NOMO-1 treated with dmso at 0.1 percent for 144 hours (cell line): ENCODE results near the gene ARHGAP15.
A peak's percentile ranks its signal among the peaks of the same experiment; 100 is the strongest.
"Not testable (repeated sequence)": the region's sequence is repeated elsewhere in the genome, so short reads cannot be mapped to it uniquely, and the experiment has no call there.

ENCODE experiments used
- DNase-seq: peaks from one replicate; lab custom pipeline; 2025; ENCODE audit not compliant: unreplicated experiment; lab: John Stamatoyannopoulos, UW

ARHGAP15 gene

DNA sequence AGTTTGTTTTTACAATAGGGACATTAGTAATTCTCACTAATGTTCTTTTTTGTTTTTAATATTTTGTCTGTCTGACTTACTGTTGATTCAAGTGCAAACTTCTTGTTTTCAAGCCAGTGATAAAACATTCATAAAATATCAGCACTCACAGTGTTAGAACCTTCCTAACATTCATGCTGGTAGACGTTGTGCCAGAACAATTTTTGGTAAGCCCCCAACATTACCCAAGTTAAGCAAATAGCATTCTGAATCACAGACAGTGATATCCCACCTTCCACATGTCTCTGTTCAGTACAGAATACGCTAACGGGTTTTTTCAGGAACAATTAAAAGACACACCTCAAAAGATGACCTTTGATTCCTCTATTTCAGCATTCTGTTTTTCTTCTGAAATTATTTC is 390.3 kb downstream of the ARHGAP15 start:
- no peak for DNase-seq

DNA sequence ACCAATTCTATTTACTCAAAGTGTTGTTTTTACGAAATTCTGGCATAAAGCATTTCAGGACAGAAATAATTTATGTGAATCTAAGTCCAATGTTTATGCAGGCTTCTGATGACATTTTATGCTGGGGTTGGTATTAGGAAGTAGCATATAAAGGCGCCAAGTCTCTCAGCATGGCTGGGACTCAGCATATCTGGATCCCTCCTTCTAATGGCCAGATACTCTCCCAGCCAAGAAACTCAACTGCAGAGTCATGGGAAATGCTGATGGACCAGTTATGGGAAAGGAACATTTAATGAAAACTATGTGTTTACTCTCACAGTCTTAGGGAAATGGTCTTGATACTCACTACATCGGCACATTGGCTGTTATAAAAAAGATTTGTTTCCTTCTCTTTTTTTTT is 392.2 kb downstream of the ARHGAP15 start:
- no peak for DNase-seq

- DNase-seq = no peak
Observed at GRCh38 chr2:143522699-143523098, 393.5 kb downstream of the ARHGAP15 start.

DNA sequence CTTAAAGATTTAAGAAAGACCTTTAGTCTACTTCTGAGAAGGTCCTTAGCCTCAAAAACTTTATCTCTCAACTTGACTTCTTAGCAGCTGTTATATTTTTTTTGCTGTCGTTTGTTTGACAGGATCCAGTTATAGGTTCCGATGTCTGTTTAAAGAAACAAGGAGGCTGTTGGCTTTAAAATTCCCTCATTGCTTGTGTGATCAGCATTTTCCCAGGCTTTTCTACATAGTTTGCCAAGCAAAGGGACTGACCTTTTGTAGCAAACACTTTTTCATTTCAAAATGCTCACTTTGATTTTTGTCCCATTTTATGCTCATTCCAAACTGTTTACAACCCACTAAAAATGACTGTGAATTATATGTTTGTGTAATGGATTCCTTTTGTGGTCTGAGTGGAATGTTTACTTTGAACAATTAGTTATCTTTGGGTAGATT is 394.9 kb downstream of the ARHGAP15 start:
- DNase-seq = no peak

GRCh38 chr2:143524559-143525401 is 395.6 kb downstream of the ARHGAP15 start:
- DNase-seq = no peak

DNA sequence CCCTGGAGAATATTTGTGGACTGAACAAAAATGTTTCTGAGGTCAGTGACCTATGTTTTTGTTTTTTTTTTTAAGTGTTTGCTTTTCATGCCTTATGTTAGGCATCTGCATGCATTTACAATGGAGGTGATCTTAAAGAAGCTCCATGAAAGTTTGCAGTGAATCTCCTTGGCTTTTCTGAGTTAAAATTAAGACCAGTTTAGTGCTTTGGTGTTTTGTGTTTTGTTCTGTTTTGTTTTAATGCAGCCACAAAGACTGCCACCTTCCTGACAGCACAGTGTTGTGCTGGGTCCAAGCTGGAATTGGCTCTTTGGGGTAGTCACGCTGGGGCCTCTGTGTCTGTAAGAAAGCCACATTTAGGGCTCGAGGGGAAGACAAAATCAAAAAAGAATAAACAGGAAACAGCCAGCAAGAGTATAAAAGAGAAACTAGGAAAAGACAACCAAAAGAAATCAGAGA is 396.2 kb downstream of the ARHGAP15 start:
- no peak for DNase-seq

- DNase-seq = no peak
Observed at GRCh38 chr2:143526498-143526897, 397.3 kb downstream of the ARHGAP15 start.

DNA sequence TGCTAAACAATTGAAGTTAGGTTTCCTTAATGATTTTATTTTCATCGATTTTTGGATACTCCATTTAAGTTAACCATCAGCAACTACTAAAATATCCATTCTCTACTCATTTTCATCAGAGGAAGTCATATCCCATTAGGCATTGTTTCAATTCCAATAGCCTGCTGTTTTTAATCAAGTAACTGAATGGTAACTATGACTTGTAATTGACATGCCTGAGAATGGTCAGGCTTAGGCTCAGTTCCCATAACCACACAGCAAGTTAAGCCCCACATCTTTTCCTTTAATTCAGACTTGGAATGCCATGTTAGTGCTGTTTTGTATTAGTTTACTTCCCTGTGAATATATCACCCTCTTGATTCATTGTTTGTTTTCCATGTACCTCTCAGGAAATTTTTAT is 398.8 kb downstream of the ARHGAP15 start:
- no peak for DNase-seq

DNA sequence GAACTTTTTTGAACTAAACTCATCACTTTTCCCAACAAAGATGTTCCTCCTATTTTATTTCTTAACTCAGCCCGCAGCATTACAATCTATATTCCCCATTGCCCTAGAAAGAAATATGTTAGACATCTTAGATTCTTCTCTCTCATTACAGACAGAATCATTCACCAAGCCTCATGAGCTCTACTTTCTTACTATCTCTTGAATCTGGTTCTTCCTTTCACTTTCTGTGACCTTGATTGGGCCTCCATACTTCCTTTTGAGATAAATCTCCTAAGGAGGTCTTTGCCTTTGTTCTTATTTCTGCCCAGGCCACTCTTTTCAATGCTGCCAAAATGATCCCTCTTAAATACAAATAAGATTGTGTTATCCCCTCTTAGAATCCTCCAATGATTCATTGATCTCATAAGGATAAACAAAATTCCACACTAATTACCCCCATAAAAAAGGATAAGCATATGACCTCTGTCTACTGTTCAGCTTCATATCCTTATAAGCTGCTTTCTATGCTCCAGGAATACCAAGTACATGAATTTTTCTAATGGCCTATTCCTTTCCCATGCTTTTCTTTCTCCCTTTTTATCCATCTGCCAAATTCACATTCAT is 400.0 kb downstream of the ARHGAP15 start:
- no peak for DNase-seq

- no peak for DNase-seq
Observed at GRCh38 chr2:143530758-143531157, 401.5 kb downstream of the ARHGAP15 start.

- DNase-seq = no peak
Observed at GRCh38 chr2:143532061-143532460, 402.8 kb downstream of the ARHGAP15 start.

- DNase-seq = no peak
Observed at GRCh38 chr2:143533846-143534245, 404.6 kb downstream of the ARHGAP15 start.

- DNase-seq = no peak
Observed at GRCh38 chr2:143535802-143536201, 406.6 kb downstream of the ARHGAP15 start.

DNA sequence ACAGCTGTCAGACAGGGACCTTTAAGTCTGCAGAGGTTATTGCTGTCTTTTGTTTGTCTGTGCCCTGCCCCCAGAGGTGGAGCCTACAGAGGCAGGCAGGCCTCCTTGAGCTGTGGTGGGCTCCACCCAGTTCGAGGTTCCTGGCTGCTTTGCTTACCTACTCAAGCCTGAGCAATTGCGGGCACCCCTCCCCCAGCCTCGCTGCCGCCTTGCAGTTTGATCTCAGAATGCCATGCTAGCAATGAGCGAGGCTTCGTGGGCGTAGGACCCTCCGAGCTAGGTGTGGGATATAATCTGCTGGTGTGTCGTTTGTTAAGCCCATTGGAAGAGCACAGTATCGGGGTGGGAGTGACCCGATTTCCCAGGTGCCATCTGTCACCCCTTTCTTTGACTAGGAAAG is 412.7 kb downstream of the ARHGAP15 start:
- DNase-seq = not testable (repeated sequence)

- DNase-seq = no peak
Observed at GRCh38 chr2:143545059-143545948, 416.1 kb downstream of the ARHGAP15 start.

DNA sequence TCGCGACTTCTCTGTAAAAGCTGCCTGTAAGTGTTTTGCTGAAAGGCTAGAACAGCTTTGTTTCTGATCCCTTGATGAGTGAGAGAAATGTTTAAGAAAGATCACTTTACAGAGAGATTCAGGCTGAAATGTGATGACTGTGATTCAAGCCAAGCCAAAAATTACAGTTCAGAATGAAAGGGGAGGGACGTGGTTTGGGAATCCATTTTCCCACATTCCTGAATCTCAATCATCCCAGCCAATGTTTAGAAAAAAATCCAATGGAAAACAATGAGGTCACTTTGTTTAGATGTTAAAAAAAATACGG is 416.7 kb downstream of the ARHGAP15 start:
- DNase-seq = no peak

- no peak for DNase-seq
Observed at GRCh38 chr2:143548032-143548431, 418.8 kb downstream of the ARHGAP15 start.

GRCh38 chr2:143550500-143550899 is 421.3 kb downstream of the ARHGAP15 start:
- DNase-seq = peak; percentile 52

DNA sequence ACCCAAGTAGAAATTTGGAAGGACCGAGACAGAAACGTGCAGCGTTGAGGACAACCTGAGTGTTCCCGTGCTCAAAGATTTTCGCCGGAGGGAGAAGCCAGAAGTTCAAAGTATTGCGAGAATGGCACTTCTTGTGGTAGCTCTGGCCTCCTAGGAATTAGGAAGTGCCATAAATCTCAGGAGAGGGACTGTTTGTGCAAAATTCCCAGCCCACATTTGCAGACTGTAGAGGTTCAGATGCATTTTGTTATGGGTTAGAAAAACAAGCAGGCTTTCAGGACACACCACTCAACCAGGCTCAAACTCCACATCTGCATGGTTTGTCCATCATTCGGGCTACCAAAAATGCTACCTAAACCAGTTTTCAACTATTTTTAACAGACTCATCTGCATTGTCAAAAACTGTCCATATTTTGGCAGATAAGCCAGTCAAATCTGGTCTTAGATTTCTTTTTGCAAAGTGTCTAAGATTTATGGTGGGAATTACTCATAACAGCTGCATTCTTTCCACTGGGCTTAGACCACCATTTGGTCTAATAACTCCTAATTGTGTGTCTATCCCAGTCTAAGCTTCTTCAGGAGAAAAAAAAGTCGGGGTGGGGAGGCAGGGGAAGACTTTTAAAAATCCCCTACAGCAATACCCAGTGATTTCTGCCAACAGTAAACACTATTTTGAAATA is 422.9 kb downstream of the ARHGAP15 start:
- no peak for DNase-seq

- DNase-seq = no peak
Observed at GRCh38 chr2:143553261-143553660, 424.0 kb downstream of the ARHGAP15 start.

- DNase-seq = no peak
Observed at GRCh38 chr2:143558665-143559064, 429.4 kb downstream of the ARHGAP15 start.
